Fibroblast of pulmonary artery (primary cell): Measurements from ENCODE around the gene PIK3R3.

Experiments
- DNase-seq: peaks from one replicate; pipeline ENCODE4 v3.0.0-alpha.2; 2010; ENCODE audit warnings: low read depth
- H3K4me3 ChIP-seq: replicated peaks from 2 replicates; pipeline ENCODE4 v1.5.1; 2011; ENCODE audit warnings: low read depth, mild to moderate bottlenecking, control low read depth, low read length, moderate library complexity
- TF ChIP-seq, protein P1 (sequence below): IDR thresholded peaks from 2 replicates; pipeline ENCODE4 v1.5.1; 2011; ENCODE audit warnings: mild to moderate bottlenecking, control low read depth, low read length, inconsistent platforms; ENCODE audit errors: missing control alignments

The PIK3R3 gene

DNA sequence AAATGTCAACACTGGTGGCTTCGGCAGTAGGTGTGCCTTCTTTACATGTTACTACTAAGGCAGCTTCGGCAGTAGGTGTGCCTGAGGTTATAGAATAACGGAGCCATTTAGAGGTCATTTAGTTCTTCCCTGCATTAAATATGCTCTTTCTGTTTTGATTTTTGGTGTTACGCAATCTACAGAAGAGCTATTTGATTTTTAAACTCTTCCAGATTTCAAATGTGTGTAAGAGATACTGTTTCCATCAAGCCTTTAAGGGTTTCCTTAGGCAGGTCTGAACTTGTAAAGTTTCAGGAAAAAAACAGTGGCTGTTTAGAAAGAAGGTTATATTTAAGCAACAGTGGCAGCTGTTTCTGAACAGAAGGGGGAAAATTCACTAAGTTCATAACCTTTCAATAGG is 54.8 kb downstream of the PIK3R3 start:
- TF ChIP-seq, protein P1, sequence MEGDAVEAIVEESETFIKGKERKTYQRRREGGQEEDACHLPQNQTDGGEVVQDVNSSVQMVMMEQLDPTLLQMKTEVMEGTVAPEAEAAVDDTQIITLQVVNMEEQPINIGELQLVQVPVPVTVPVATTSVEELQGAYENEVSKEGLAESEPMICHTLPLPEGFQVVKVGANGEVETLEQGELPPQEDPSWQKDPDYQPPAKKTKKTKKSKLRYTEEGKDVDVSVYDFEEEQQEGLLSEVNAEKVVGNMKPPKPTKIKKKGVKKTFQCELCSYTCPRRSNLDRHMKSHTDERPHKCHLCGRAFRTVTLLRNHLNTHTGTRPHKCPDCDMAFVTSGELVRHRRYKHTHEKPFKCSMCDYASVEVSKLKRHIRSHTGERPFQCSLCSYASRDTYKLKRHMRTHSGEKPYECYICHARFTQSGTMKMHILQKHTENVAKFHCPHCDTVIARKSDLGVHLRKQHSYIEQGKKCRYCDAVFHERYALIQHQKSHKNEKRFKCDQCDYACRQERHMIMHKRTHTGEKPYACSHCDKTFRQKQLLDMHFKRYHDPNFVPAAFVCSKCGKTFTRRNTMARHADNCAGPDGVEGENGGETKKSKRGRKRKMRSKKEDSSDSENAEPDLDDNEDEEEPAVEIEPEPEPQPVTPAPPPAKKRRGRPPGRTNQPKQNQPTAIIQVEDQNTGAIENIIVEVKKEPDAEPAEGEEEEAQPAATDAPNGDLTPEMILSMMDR, result no peak
- no peak overlapping the region for H3K4me3 ChIP-seq
- no peak for DNase-seq

DNA sequence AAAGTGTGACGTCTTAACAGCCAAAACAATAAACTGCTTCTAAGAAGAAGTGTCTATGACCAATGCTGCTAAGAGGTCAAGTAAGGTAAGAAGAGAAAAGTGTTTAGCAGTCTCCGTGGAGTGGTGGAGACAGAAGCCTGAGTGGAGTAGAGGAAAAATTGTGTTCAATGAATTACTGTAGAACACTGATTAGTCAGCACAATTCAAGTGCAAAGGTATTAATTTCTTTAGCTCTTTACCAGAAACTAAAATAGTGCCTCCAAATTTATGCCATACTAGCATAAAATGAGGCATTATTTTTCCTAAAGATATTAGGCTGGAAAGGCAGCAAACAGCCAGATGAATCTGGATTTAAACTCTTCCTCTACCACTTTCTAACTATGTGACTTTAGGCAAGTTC is 56.1 kb downstream of the PIK3R3 start:
- DNase-seq, result no peak
- TF ChIP-seq, protein P1, result no peak
- no peak overlapping the region for H3K4me3 ChIP-seq

DNA sequence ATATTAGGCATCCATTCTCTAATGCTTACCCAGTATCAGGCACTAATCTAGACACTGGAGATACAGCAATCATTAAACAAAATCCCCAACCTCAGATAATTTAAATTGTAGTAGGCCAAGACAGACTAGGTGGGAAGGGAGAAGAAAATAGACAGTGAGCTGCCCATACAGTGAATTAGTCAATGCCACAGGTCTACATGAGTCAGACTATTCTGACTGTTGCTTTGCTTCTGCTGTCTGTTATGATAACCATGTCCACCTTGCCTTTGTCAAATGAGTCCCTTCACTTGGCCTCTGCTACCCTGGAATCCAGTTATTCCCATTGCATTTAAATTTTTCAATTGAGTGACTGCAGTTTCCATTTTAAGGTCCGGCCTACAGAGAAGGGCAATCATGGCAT is 59.5 kb downstream of the PIK3R3 start:
- TF ChIP-seq, protein P1, result no peak
- H3K4me3 ChIP-seq, result no peak overlapping the region
- no peak for DNase-seq

DNA sequence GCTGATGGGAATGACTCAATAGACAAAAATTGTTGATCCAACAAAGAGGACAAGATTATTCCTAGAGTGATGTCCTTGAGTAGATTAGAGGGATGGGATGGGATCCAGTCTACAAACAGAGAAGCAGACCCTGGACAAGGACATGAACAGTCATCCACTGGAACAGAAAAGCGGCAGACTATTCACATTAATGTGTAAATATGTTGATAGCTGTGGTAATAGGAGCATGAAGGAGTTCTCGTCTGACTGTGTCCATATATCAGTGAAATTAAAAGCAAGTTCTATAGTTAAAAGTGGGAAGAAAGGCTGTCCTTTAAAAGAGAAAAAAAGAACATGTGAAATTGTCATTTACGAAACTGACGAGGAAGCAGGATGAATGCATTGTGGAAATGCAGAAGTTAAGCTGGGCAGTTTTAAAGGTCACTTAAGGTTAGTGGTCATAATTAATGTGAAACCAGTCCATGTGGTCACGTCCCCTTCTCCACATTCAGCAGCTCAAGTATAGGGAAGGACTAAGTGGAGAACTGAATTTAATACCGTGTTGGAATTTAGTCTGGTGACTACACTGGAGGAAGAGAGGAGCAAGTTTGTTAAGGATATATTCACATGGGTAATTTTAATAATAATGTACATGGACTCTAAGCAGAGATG is 62.1 kb downstream of the PIK3R3 start:
- no peak for DNase-seq
- no peak overlapping the region for H3K4me3 ChIP-seq
- TF ChIP-seq, protein P1, result no peak

DNA sequence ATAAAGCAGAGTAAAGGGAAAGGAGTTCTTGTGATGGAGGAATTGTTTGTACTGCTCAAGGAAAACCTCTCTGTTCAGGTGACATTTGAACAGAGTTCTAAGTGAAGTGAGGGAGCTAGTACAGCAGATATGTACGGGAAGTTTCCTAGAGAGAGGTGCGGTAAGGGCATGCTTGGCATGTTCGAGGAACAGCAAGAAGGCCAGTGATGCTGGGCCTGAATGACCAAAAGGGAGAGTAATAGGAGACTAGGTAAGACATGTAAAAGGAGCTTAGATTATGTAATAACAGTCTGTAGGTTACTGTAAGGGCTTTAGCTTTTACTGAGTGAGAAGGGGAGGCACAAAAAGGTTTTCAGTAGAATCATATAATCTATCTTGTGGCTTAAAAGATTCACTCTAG is 63.9 kb downstream of the PIK3R3 start:
- no peak overlapping the region for H3K4me3 ChIP-seq
- DNase-seq, result no peak
- TF ChIP-seq, protein P1, result no peak

DNA sequence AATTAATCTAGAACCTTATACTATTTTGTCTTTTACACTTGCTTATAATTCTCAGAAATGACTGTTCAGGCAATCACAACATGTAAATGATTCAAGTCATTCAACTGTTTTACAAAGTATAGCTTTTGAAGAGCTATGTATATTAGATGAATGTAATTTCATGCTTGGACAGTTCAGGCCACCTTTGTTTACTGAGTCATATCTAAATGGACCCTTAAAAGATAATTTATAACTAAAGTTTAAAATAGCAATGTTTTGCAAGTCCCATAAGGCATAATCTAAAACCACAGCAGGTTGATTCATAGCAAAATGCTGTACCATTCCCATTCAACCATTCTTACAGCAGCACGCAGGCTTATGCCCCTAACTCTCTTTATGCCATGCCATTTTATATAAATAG is 64.8 kb downstream of the PIK3R3 start:
- TF ChIP-seq, protein P1, result no peak
- no peak overlapping the region for H3K4me3 ChIP-seq
- no peak for DNase-seq

DNA sequence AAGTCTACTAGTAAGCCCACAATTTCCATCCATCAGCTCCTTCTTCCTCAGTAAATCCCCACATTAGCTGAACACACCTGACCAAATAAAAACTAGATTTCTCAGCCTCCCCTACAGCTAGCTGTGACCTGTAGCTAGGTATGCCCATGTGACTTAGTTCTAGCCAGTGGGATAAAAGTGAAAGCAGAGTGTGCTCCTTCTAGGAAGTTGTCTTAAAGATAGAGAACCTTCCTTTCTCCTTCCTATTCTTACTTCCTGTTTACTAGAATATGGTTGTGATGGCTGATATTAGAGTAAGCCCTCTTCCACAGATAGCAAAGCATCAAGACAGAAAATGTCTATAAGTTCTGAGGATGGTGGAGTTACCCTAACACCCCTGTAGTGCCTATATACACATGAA is 67.0 kb downstream of the PIK3R3 start:
- DNase-seq, result no peak

More for the DNA sequence above, 67.0 kb downstream of the PIK3R3 start:
- H3K4me3 ChIP-seq, result no peak overlapping the region
- TF ChIP-seq, protein P1, result no peak
